K562 (cell line): ENCODE results near the gene TCP10L. TPM values are rescaled to one million over a fixed set of nuclear protein-coding genes. Genes with fewer than 3 reads are reported as not detected.

ENCODE experiments used
- ATAC-seq: fragments of 200-7000 bp; cut with Tn5 transposase; 3 replicates; pipeline ENCODE4 v1.9.1; 2020; ENCODE audit warnings: moderate library complexity
- BruUV-seq: library from RNA; stranded (reverse); fragments of 400-500 nt; replicated peaks from 2 replicates; lab custom pipeline; 2021; lab: Mats Ljungman, UMichigan
- CTCF ChIA-PET: fragments of 300-600 bp; formaldehyde crosslinking; extraction: SDS; loops from one replicate; lab custom pipeline; 2021; ENCODE audit warnings: low intra/inter-chr PET ratio; lab: Yijun Ruan, JAX
- POLR2A ChIA-PET: fragments of 300-600, 350-650 bp; sonication (Branson Sonifier 250); formaldehyde crosslinking; extraction: SDS; loops from one replicate; lab custom pipeline; 2021; ENCODE audit warnings: antibody characterized with exemption, inconsistent platforms; lab: Yijun Ruan, JAX
- DNase-seq, 4 experiments: peaks; one replicate each; pipeline versions ENCODE4 v3.0.0 to v3.0.0-alpha.2; 2011 to 2018; ENCODE audit warnings: low spot score in 3 of 4, mixed read lengths in 3 of 4; ENCODE audit errors: extremely low read depth in 1 of 4
- FAIRE-seq: peaks from 2 replicates; lab custom pipeline; 2011; peaks lifted over from hg19 to GRCh38; lab: Jason Lieb, UNC
- H2AFZ ChIP-seq: 2 replicates; pipeline ENCODE4 v1.6.0; 2011; ENCODE audit warnings: low read depth, low read length, control low read depth, inconsistent platforms
- H3K27ac ChIP-seq: fragments of 200-600 bp; 3 replicates; pipeline ENCODE4 v1.8.0; 2011; ENCODE audit warnings: low read depth, mild to moderate bottlenecking, control low read depth, inconsistent platforms, low read length, moderate library complexity, mixed read lengths; ENCODE audit errors: extremely low read depth
- H3K27me3 ChIP-seq, 2 experiments: fragments of 300-600 bp in 1 of 2; 2 replicates in 1 of 2; 3 replicates in 1 of 2; pipeline versions ENCODE4 v1.6.0 to v1.8.0; 2011; ENCODE audit warnings: inconsistent platforms in 2 of 2, low read length in 2 of 2, mild to moderate bottlenecking in 1 of 2, mixed read lengths in 1 of 2, moderate library complexity in 1 of 2; ENCODE audit not compliant: control insufficient read depth in 2 of 2, insufficient read depth in 2 of 2
- H3K36me3 ChIP-seq: fragments of 300-600 bp; 3 replicates; pipeline ENCODE4 v1.8.0; 2011; ENCODE audit warnings: mild to moderate bottlenecking, low read length, inconsistent platforms; ENCODE audit not compliant: control insufficient read depth, insufficient read depth
- H3K4me1 ChIP-seq, 2 experiments: fragments of 200-600 bp in 1 of 2; replicated peaks in 1 of 2; 2 replicates in 1 of 2; 3 replicates in 1 of 2; pipeline versions ENCODE4 v1.5.1 to v1.8.0; 2011; ENCODE audit warnings: inconsistent platforms in 2 of 2, low read length in 2 of 2, mild to moderate bottlenecking in 1 of 2, mixed read lengths in 1 of 2, moderate library complexity in 1 of 2; ENCODE audit not compliant: control insufficient read depth in 2 of 2, insufficient read depth in 2 of 2
- H3K4me2 ChIP-seq: 2 replicates; pipeline ENCODE4 v1.6.1; 2011; ENCODE audit warnings: low read length, control low read depth, inconsistent platforms, mixed read lengths; ENCODE audit not compliant: insufficient read depth
- H3K4me3 ChIP-seq: fragments of 200-600 bp; sonication (generic), shearing (Covaris generic); 2 replicates; pipeline ENCODE4 v1.5.1; 2016; ENCODE audit warnings: control low read depth, inconsistent platforms
- H3K79me2 ChIP-seq: fragments of 200-600 bp; 3 replicates; pipeline ENCODE4 v1.8.0; 2011; ENCODE audit warnings: low read length, inconsistent platforms; ENCODE audit not compliant: control insufficient read depth, insufficient read depth
- H3K9ac ChIP-seq, 2 experiments: 2 replicates each; pipeline versions ENCODE4 v1.6.0 to v1.6.1; 2011; ENCODE audit warnings: low read depth in 2 of 2, low read length in 2 of 2, control low read depth in 1 of 2, inconsistent platforms in 1 of 2, mild to moderate bottlenecking in 1 of 2, mixed read lengths in 1 of 2; ENCODE audit not compliant: insufficient read depth in 1 of 2
- H3K9me1 ChIP-seq: one replicate; pipeline ENCODE4 v1.6.0; 2011; ENCODE audit warnings: inconsistent platforms, mild to moderate bottlenecking, low read length, moderate library complexity; ENCODE audit not compliant: control insufficient read depth, insufficient read depth
- H3K9me3 ChIP-seq: replicated peaks from 2 replicates; pipeline ENCODE4 v1.5.1; 2011; ENCODE audit warnings: low read depth, low read length, inconsistent platforms; ENCODE audit not compliant: control insufficient read depth, insufficient read depth
- H4K20me1 ChIP-seq: replicated peaks from 2 replicates; pipeline ENCODE4 v1.6.1; 2011; ENCODE audit warnings: low read length, inconsistent platforms, mixed read lengths; ENCODE audit not compliant: control insufficient read depth, insufficient read depth
- AFF1 ChIP-seq, 2 experiments: fragments of 450-650 bp; IDR thresholded peaks; 2 replicates each; pipeline ENCODE4 v1.6.1; 2018; ENCODE audit warnings: mild to moderate bottlenecking in 2 of 2, low read depth in 1 of 2; ENCODE audit not compliant: partially characterized antibody in 2 of 2
- C11orf30 ChIP-seq: fragments of 450-650 bp; IDR thresholded peaks from 2 replicates; pipeline ENCODE4 v1.6.1; 2016; ENCODE audit warnings: low read depth, mild to moderate bottlenecking
- CC2D1A ChIP-seq: fragments of 450-650 bp; IDR thresholded peaks from 2 replicates; pipeline ENCODE4 v1.6.1; 2017; ENCODE audit warnings: mild to moderate bottlenecking
- CREB3L1 ChIP-seq: fragments of 450-650 bp; IDR thresholded peaks from 2 replicates; pipeline ENCODE4 v1.6.1; 2014; ENCODE audit warnings: low read depth, mild to moderate bottlenecking, moderate library complexity, borderline replicate concordance
- E2F3 ChIP-seq: fragments of 250-450 bp; sonication (Bioruptor Pico); IDR thresholded peaks from 2 replicates; pipeline ENCODE4 v1.4.0; 2020; ENCODE audit warnings: mild to moderate bottlenecking
- JUND ChIP-seq, 2 experiments: IDR thresholded peaks; 2 replicates in 1 of 2; 3 replicates in 1 of 2; pipeline ENCODE4 v1.6.1; 2011; ENCODE audit warnings: borderline replicate concordance in 2 of 2, low read depth in 2 of 2, low read length in 2 of 2, improper control_type of control experiment in 1 of 2, missing biosample characterization in 1 of 2, missing genetic modification characterization in 1 of 2, missing genetic modification reagents in 1 of 2
- MAFF ChIP-seq: IDR thresholded peaks from 2 replicates; pipeline ENCODE4 v1.6.1; 2012; ENCODE audit warnings: low read length, improper control_type of control experiment
- MBD2 ChIP-seq: sonication (generic); IDR thresholded peaks from 2 replicates; pipeline ENCODE4 v1.6.1; 2016; ENCODE audit warnings: low read depth, borderline replicate concordance
- MTA3 ChIP-seq: fragments of 450-650 bp; formaldehyde crosslinking; IDR thresholded peaks from 2 replicates; pipeline ENCODE4 v1.6.1; 2017; ENCODE audit warnings: mild to moderate bottlenecking, borderline replicate concordance
- NFE2 ChIP-seq: IDR thresholded peaks from 2 replicates; pipeline ENCODE4 v1.6.1; 2014; ENCODE audit warnings: antibody characterized with exemption, low read depth
- POLR2AphosphoS5 ChIP-seq: IDR thresholded peaks from 2 replicates; pipeline ENCODE4 v1.6.1; 2011; ENCODE audit warnings: mild to moderate bottlenecking, low read depth, low read length, moderate library complexity; ENCODE audit not compliant: control insufficient read depth, insufficient read depth
- ZBTB17 ChIP-seq: fragments of 450-650 bp; formaldehyde crosslinking; IDR thresholded peaks from 2 replicates; pipeline ENCODE4 v1.4.0; 2020; ENCODE audit warnings: mild to moderate bottlenecking
- ZBTB9 ChIP-seq: fragments of 450-650 bp; formaldehyde crosslinking; IDR thresholded peaks from 2 replicates; pipeline ENCODE4 v1.4.0; 2020; ENCODE audit warnings: mild to moderate bottlenecking, moderate library complexity
- ZNF24 ChIP-seq: fragments of 450-650 bp; IDR thresholded peaks from 2 replicates; pipeline ENCODE4 v1.6.1; 2016
- WGBS: fragments of 100-300 bp; shearing (Covaris generic); methylation state at CpG from one replicate; pipeline ENCODE4 v1.1.6; 2016; ENCODE audit warnings: low coverage, mixed read lengths; ENCODE audit not compliant: insufficient coverage; ENCODE audit errors: missing lambda C conversion rate; 5-methylcytosine and 5-hydroxymethylcytosine counted together
- in situ Hi-C: fragments of 300-500 bp; cut with MboI; formaldehyde crosslinking; loops from 4 replicates; pipeline ENCODE4 v1.15.0; 2018; ENCODE audit warnings: inconsistent platforms, mixed read lengths
- intact Hi-C: fragments of 100-400 bp; cut with micrococcal nuclease; formaldehyde crosslinking; loops from 2 replicates; pipeline ENCODE4 v1.14.2; 2022
- polyA plus RNA-seq, 8 experiments: library from polyadenylated mRNA; depleted of rRNA in 4 of 8; stranded (reverse) in 5 of 8; unstranded in 3 of 8; fragments of >200 nt; fragmentation: Nextera tagmentation in 2 of 8; fragmentation: Illumina TruSeq in 1 of 8; extraction: Ambion mirVana in 2 of 8; extraction: Trizol in 1 of 8; gene quantifications; 2 replicates each; pipeline versions ENCODE4 v1.2.1 to v1.2.3, GENCODE V29; 2011 to 2014; ENCODE audit warnings: inconsistent platforms in 1 of 8, missing spikeins in 1 of 8
- total RNA-seq, 7 experiments: library from RNA; depleted of rRNA in 6 of 7; stranded (reverse); fragments of >200 nt in 6 of 7; fragmentation: Illumina TruSeq in 2 of 7; extraction: Trizol in 2 of 7; gene quantifications; 2 replicates each; pipeline versions ENCODE4 v1.2.1 to v1.2.3, GENCODE V29; 2011 to 2021; ENCODE audit warnings: low replicate concordance in 1 of 7

The TCP10L gene
- total and polyA plus RNA-seq, 9 of the 15 experiments (the other 6 are each of a cell fraction or from before 2014, with no cell fraction given), result 0.34 to 0.91 (median 0.56) TPM; not detected in 2

- TF ChIP-seq AFF1 (IDR thresholded peaks at IDR 0.05; ENCODE audit: low read depth in 1 of 2, partially characterized antibody in 2 of 2) (no peak), NFE2 (peak; percentile 25; the same call in 1 of the 2 replicates)
Observed at GRCh38 chr21:32547018-32547417, 38.3 kb downstream of the TCP10L start (continued).

GRCh38 chr21:32545948-32546441 lies 39.3 kb downstream of the TCP10L start:
- Histone ChIP-seq H3K9ac (peak overlapping the region in 1 of 2 experiments; percentile 63; a peak in 2 of 4 replicates), H3K36me3 (no peaks in the 10 kb centered on the region), H3K9me3 (no peaks in the 10 kb centered on the region), H3K79me2 (no peaks in the 10 kb centered on the region), H3K4me3 (no peak overlapping the region), H4K20me1 (no peaks in the 10 kb centered on the region), H3K4me2 (peak overlapping the region; percentile 65), H3K27me3 (no peaks in the 10 kb centered on the region), H3K27ac (peak overlapping the region; percentile 72), H2AFZ (peak overlapping the region; percentile 85), H3K4me1 (peaks cover 12 to 44% of the 10 kb centered on the region in 2 experiments; a peak in 4 of 5 replicates), H3K9me1 (no peaks in the 10 kb centered on the region)
- intact Hi-C loops, result no loop called here
- in situ Hi-C loops, result no loop called here
- ATAC-seq, result peak; percentile 93
- DNase-seq, result peak; percentile 41 to 90 (median 68)
- POLR2A ChIA-PET, result no interaction called here
- WGBS, result 3% methylated on average over 6 of the region's 6 CpGs
- CTCF ChIA-PET, result no interaction called here
- no TSS peak for BruUV-seq
- peak; percentile 89 for FAIRE-seq
- TF ChIP-seq POLR2AphosphoS5 (peak; percentile 94), ZBTB17 (CRISPR knock-in tag) (no peak), E2F3 (CRISPR knock-in tag) (no peak), MTA3 (peak; percentile 70; the same call in 1 of the 2 replicates), ZNF24 (0 out of 2 replicates have a peak, but pooled peaks have one; percentile 40), MBD2 (peak; percentile 72; the same call in 1 of the 2 replicates), CC2D1A (peak; percentile 85; the same call in 1 of the 2 replicates), ZBTB9 (0 out of 2 replicates have a peak, but pooled peaks have one; percentile 52), C11orf30 (peak; percentile 84), CREB3L1 (peak; percentile 32; the same call in 1 of the 2 replicates), JUND (IDR thresholded peaks at IDR 0.05; ENCODE audit: borderline replicate concordance, low read depth, low read length) (peak; percentile 78), JUND (tag; IDR thresholded peaks at IDR 0.05; ENCODE audit: borderline replicate concordance, low read depth, low read length) (peak; percentile 55; the same call in 2 of the 3 replicates), MAFF (peak; percentile 69)
